Tongue (tissue), 2 donors: ENCODE results near the gene PCDHA2. TPM values are rescaled to one million over a fixed set of nuclear protein-coding genes. Genes with fewer than 3 reads are reported as not detected.
"Not testable (repeated sequence)": the region's sequence is repeated elsewhere in the genome, so short reads cannot be mapped to it uniquely, and the experiment has no call there.

Source experiments
- DNase-seq: peaks from one replicate; pipeline ENCODE4 v3.0.0-alpha.2; 2015
- total RNA-seq: library from RNA; depleted of rRNA; stranded (reverse); fragments of >200 nt; gene quantifications from one replicate; pipeline ENCODE4 v1.2.3, GENCODE V29; 2014

Gene PCDHA2
- 0.72 TPM for total RNA-seq

- peak; percentile 1 for DNase-seq
Observed at GRCh38 chr5:140794595-140795258, at the start of gene PCDHA2. TSS of gene PCDHA2 (plus strand) at chr5:140794852.

- DNase-seq: no peak
Observed at GRCh38 chr5:140753561-140753960, 41.1 kb upstream of the PCDHA2 start.

GRCh38 chr5:140764177-140764973, 30.3 kb upstream of the PCDHA2 start:
- no peak for DNase-seq

GRCh38 chr5:140767444-140767843, 27.2 kb upstream of the PCDHA2 start:
- DNase-seq: no peak

GRCh38 chr5:140780512-140780911, 14.1 kb upstream of the PCDHA2 start:
- DNase-seq: no peak

- DNase-seq: no peak
Observed at GRCh38 chr5:140785905-140786686, 8.6 kb upstream of the PCDHA2 start, which contains the start of gene PCDHA1. TSS of gene PCDHA1 (plus strand) at chr5:140786140.

DNA sequence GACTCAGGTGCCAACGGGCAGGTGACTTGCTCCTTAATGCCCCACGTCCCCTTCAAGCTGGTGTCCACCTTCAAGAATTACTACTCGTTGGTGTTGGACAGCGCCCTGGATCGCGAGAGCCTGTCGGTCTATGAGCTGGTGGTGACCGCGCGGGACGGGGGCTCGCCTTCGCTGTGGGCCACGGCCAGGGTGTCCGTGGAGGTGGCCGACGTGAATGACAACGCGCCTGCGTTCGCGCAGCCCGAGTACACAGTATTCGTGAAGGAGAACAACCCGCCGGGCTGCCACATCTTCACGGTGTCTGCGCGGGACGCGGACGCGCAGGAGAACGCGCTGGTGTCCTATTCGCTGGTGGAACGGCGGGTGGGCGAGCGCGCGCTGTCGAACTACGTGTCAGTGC, 7.2 kb upstream of the PCDHA2 start:
- DNase-seq: not testable (repeated sequence)

DNA sequence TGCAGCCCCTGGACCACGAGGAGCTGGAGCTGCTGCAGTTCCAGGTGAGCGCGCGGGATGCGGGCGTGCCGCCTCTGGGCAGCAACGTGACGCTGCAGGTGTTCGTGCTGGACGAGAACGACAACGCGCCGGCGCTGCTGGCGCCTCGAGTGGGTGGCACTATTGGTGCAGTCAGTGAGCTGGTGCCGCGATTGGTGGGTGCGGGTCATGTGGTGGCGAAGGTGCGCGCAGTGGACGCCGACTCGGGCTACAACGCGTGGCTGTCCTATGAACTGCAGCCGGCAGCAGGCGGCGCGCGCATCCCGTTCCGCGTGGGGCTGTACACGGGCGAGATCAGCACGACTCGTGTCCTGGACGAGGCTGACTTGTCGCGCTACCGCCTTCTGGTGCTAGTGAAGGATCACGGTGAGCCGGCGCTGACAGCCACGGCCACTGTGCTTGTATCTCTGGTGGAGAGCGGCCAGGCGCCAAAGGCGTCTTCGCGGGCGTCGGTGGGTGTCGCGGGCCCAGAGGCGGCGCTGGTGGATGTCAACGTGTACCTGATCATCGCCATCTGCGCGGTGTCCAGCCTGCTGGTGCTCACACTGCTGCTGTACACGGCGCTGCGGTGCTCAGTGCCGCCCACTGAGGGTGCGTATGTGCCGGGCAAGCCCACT, 6.7 kb upstream of the PCDHA2 start:
- DNase-seq: not testable (repeated sequence)

DNA sequence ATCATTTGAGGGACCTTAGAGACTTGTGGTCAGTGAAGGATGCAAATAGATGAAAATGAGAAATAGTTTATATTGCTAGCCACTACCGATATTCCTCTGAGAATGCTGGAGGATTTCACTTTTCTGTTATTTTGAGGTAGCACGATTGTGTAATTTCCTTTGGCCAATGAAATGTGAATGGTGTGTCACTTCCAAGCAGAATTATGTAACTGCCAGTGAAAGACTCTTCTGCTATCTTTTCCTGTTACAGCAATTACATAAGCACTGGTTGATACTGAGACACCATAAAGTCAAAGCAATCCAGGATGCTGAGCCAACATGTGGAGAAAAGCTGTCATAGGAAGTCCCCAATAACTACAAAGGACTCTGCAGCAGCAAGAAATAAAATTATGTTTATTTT, 3.6 kb upstream of the PCDHA2 start:
- no peak for DNase-seq

DNA sequence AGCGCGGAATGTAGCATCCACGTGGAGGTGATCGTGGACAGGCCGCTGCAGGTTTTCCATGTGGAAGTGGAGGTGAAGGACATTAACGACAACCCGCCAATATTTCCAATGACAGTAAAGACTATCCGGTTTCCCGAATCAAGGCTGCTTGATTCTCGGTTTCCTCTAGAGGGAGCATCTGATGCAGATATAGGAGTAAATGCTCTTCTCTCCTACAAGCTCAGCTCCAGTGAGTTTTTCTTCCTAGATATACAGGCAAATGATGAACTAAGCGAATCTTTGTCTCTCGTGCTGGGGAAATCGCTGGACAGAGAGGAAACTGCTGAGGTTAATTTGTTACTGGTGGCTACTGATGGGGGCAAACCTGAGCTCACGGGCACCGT, 598 bp downstream of the PCDHA2 start:
- DNase-seq: no peak

- DNase-seq: not testable (repeated sequence)
Observed at GRCh38 chr5:140796072-140796717, 1.5 kb downstream of the PCDHA2 start.

DNA sequence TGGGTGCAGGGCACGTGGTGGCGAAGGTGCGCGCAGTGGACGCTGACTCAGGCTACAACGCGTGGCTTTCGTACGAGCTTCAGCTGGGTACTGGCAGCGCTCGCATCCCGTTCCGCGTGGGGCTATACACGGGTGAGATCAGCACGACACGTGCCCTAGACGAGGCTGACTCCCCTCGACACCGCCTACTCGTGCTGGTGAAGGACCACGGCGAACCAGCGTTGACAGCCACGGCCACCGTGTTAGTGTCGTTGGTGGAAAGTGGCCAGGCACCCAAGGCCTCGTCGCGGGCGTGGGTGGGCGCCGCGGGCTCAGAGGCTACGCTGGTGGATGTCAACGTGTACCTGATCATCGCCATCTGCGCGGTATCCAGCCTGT, 2.1 kb downstream of the PCDHA2 start:
- no peak for DNase-seq

- DNase-seq: peak; percentile 18
Observed at GRCh38 chr5:140800816-140801493, 6.3 kb downstream of the PCDHA2 start, which contains the start of gene PCDHA3. TSS of gene PCDHA3 (plus strand) at chr5:140801057.

DNA sequence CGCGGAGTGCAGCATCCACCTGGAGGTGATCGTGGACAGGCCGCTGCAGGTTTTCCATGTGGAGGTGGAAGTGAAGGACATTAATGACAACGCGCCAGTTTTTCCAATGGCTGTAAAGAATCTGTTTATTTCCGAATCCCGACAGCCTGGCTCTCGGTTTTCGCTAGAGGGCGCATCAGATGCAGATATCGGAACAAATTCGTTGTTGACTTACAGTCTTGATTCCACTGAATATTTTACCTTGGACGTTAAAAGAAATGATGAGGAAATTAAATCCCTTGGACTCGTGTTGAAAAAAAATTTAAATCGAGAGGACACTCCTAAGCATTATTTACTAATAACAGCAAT, 6.8 kb downstream of the PCDHA2 start:
- no peak for DNase-seq

DNA sequence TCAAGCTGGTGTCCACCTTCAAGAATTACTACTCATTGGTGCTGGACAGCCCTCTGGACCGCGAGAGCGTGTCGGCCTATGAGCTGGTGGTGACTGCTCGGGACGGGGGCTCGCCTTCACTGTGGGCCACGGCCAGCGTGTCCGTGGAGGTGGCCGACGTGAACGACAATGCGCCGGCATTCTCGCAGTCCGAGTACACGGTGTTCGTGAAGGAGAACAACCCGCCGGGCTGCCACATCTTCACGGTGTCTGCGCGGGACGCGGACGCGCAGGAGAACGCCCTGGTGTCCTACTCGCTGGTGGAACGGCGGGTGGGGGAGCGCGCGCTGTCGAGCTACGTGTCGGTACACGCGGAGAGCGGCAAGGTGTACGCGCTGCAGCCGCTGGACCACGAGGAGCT, 7.7 kb downstream of the PCDHA2 start:
- DNase-seq: not testable (repeated sequence)

- DNase-seq: no peak
Observed at GRCh38 chr5:140802781-140803271, 8.2 kb downstream of the PCDHA2 start.

- peak; percentile 20 for DNase-seq
Observed at GRCh38 chr5:140806834-140807775, 12.5 kb downstream of the PCDHA2 start, which contains the start of gene PCDHA4. TSS of gene PCDHA4 (plus strand) at chr5:140807068.

GRCh38 chr5:140808241-140808888, 13.7 kb downstream of the PCDHA2 start:
- not testable (repeated sequence) for DNase-seq

GRCh38 chr5:140808889-140809291, 14.2 kb downstream of the PCDHA2 start:
- DNase-seq: no peak
